ENCODE results near the gene SLC9A1. TPM values are rescaled to one million over a fixed set of nuclear protein-coding genes. Genes with fewer than 3 reads are reported as not detected.

Gene SLC9A1
- total RNA-seq, 1 donor from 2014 or later: 27.1 TPM

DNA sequence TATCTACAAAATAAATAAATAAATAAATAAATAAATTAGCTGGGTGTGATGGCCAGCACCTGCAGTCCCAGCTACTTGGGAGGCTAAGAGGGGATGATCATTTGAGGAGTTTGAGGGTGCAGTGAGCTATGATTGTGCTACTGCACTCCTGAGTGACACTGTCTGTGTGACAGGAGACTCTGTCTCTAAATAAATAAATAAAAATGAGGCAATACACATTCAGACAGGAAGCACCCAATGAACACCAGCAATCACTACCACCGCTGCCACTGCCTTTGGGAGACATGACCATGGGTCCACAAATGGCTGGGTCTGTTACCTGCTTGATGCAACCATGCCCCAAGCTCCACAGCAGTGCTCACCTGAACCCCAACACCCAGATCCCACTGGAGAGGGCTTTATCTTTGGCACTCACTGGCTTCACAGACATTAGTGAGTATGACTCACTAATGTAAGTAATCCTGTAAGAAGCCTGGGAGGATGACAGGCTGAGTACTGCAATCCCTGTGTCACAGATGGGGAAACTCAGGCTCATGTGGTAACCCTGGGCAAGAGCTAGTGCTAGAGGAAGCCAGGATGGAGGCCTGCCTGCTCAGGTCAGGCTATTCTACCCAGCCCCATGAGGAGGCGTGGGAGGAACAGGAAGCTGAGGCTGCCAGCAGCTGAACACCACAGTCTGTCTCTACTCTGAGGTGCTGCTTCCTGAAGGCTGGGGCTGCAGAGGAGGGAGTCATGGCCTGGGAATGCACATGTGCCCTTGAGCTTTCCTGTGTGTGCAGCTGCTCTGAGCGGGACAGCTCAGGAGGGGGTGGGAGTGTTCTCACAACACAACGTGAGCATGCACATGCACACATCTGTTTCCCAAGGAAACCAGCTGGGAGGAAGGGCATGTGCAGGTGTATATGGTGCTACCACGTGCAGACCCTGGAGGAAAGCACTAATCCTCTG lies 43.0 kb downstream of the SLC9A1 start:
- peak overlapping the region; percentile 81 for H3K27ac Mint-ChIP-seq (ENCODE audit: unreplicated experiment)
- no peak for DNase-seq (ENCODE audit: low read depth, low spot score)
- H3K4me1 Mint-ChIP-seq: peaks cover 5% of the 10 kb centered on the region
- H3K36me3 Mint-ChIP-seq (ENCODE audit: low read depth): no peaks in the 10 kb centered on the region
- TF ChIP-seq, protein P1, sequence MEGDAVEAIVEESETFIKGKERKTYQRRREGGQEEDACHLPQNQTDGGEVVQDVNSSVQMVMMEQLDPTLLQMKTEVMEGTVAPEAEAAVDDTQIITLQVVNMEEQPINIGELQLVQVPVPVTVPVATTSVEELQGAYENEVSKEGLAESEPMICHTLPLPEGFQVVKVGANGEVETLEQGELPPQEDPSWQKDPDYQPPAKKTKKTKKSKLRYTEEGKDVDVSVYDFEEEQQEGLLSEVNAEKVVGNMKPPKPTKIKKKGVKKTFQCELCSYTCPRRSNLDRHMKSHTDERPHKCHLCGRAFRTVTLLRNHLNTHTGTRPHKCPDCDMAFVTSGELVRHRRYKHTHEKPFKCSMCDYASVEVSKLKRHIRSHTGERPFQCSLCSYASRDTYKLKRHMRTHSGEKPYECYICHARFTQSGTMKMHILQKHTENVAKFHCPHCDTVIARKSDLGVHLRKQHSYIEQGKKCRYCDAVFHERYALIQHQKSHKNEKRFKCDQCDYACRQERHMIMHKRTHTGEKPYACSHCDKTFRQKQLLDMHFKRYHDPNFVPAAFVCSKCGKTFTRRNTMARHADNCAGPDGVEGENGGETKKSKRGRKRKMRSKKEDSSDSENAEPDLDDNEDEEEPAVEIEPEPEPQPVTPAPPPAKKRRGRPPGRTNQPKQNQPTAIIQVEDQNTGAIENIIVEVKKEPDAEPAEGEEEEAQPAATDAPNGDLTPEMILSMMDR (conservative IDR thresholded peaks at IDR 0.05): no peak
- no peak overlapping the region for H3K4me3 Mint-ChIP-seq
- no peaks in the 10 kb centered on the region for H3K27me3 Mint-ChIP-seq (ENCODE audit: low read depth)
- H3K9me3 Mint-ChIP-seq: no peaks in the 10 kb centered on the region

DNA sequence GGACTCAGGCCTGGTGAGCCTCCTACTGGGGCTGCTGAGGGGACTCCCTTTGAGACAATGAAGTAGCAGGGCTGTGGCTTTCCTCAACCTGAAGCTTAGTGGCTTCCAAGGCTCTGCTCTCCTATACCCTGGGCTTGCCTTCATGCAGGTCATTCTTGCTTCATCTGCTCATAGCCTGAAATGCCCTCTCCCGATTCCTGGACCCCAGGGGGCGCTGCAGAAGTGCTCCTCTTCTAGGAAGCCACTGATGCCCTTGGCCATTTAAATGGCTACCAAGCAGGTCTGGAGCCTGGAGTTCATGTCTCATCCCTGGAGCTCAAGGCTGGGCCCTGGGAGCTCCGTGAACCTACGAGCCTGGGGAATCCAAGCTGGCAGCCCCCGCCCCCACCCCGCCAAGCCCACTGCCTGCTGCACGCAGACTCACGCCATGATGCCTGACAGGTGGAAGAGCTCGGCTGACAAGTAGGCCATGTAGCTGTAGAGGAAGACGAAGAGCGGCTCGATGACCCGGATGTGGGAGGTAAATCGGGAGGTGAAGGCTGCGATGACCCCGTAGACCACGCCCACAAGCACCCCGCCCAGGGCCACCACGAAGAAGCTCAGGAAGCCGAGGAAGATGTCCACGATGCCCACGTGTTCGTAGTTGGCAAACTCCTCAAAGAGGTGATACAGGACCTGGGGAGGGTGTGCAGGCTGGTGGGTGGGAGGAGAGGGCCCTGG lies 45.7 kb downstream of the SLC9A1 start:
- DNase-seq (ENCODE audit: low read depth, low spot score): no peak
- H3K27me3 Mint-ChIP-seq (ENCODE audit: low read depth): no peaks in the 10 kb centered on the region
- peaks cover 3% of the 10 kb centered on the region for H3K36me3 Mint-ChIP-seq (ENCODE audit: low read depth)
- no peak overlapping the region for H3K27ac Mint-ChIP-seq (ENCODE audit: unreplicated experiment)
- H3K4me1 Mint-ChIP-seq: peaks cover 20% of the 10 kb centered on the region
- H3K4me3 Mint-ChIP-seq: no peak overlapping the region
- H3K9me3 Mint-ChIP-seq: no peaks in the 10 kb centered on the region
- TF ChIP-seq, protein P1 (conservative IDR thresholded peaks at IDR 0.05): peak; percentile 30

DNA sequence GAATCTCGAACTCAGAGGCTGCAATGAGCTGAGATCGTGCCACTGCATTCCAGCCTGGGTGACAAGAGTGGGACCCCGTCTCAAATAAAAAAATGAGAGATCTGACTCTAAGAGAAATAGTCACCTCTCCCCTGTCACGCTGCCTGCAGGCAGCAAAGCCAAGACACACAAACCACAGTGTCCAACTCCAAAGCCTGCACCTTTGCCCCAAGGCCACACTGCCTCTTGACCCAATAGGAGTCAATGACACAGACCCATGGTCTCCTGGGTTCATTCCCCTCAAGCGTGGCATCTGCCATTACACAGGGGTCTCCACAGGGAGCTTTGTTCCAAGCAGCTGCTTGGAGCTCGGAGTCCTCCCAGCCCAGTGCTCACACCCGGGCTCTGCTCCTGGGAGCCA lies 46.3 kb downstream of the SLC9A1 start:
- Mint-ChIP-seq H3K36me3 (ENCODE audit: low read depth) (peaks cover 3% of the 10 kb centered on the region), H3K4me3 (no peak overlapping the region), H3K27me3 (ENCODE audit: low read depth) (no peaks in the 10 kb centered on the region), H3K27ac (ENCODE audit: unreplicated experiment) (peak overlapping the region; percentile 27), H3K9me3 (no peaks in the 10 kb centered on the region), H3K4me1 (peaks cover 20% of the 10 kb centered on the region)
- TF ChIP-seq, protein P1 (conservative IDR thresholded peaks at IDR 0.05): no peak
- DNase-seq (ENCODE audit: low read depth, low spot score): no peak

DNA sequence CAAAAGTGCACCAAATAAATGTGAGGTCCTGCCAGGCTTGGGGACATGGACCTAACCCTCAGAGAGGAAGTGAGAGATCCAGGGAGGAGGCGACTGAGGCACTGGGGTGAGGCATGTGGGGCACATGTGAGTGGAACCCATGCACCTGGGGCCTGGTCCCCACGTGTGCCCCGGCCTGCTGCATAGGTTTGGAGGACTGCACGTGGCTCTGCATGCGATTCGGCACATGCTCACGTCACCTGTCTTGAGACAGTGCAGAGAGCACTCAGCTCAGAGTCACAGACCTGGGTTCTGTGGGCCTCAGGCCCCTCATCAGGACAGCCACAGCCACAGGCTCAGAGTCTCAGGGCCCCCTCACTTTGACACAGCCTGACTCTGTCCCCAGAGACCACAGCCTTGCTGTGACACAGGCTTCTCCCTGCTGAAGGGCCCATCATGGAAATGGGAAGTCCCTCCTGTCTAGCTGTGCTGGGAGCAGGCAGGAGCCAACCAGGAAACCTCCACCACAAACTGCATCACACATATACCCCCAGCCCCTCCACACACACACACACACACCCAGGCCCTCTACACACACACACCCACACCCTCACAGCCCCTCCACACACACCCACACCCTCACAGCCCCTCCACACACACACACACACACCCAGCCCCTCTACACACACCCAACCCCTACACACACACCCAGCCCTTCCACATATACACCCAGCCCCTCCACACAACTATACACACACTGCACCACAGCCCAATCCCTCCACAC lies 48.2 kb downstream of the SLC9A1 start:
- no peak overlapping the region for H3K4me3 Mint-ChIP-seq
- no peaks in the 10 kb centered on the region for H3K9me3 Mint-ChIP-seq
- no peaks in the 10 kb centered on the region for H3K27me3 Mint-ChIP-seq (ENCODE audit: low read depth)
- H3K36me3 Mint-ChIP-seq (ENCODE audit: low read depth): peaks cover 3% of the 10 kb centered on the region
- TF ChIP-seq, protein P1 (conservative IDR thresholded peaks at IDR 0.05): no peak
- DNase-seq (ENCODE audit: low read depth, low spot score): no peak
- H3K4me1 Mint-ChIP-seq: peaks cover 14% of the 10 kb centered on the region
- H3K27ac Mint-ChIP-seq (ENCODE audit: unreplicated experiment): peak overlapping the region; percentile 35

DNA sequence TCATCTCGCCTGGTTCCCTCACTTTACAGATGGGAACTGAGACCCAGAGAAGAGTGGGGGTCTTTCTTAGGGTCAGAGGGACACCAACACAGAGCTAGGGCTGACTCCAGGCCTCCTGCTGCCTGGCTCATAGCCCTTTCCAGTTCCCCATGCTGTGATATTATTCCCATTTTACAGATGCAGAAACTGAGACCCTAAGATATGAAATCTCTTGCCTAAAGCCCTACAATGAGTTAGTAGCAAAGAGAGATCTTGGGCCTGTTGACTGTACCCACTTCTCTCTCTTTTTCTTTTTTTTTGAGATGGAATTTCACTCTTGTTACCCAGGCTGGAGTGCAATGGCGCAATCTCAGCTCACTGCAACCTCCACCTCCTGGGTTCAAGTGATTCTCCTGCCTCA lies 49.9 kb downstream of the SLC9A1 start:
- no peaks in the 10 kb centered on the region for H3K9me3 Mint-ChIP-seq
- peaks cover 3% of the 10 kb centered on the region for H3K36me3 Mint-ChIP-seq (ENCODE audit: low read depth)
- TF ChIP-seq, protein P1 (conservative IDR thresholded peaks at IDR 0.05): no peak
- peaks cover 14% of the 10 kb centered on the region for H3K4me1 Mint-ChIP-seq
- no peak overlapping the region for H3K27ac Mint-ChIP-seq (ENCODE audit: unreplicated experiment)
- no peak for DNase-seq (ENCODE audit: low read depth, low spot score)
- no peak overlapping the region for H3K4me3 Mint-ChIP-seq
- no peaks in the 10 kb centered on the region for H3K27me3 Mint-ChIP-seq (ENCODE audit: low read depth)

Measured in neural crest cell (in vitro differentiated cells).